Right lobe of liver (tissue), 6 donors: Measurements from ENCODE around the gene HDAC11. TPM values are rescaled to one million over a fixed set of nuclear protein-coding genes. Genes with fewer than 3 reads are reported as not detected.

Experiments
- ATAC-seq, 4 donors: fragments of 200-7000 bp; cut with Tn5 transposase; one replicate each; pipeline ENCODE4 v1.9.1; 2020; ENCODE audit warnings: mild to moderate bottlenecking in 4 of 4, moderate library complexity in 4 of 4
- DNase-seq, 3 donors: peaks; one replicate each; pipeline ENCODE4 v3.0.0-alpha.2; 2020
- H3K27ac ChIP-seq, 3 donors: fragments of 200-600 bp; one replicate each; pipeline ENCODE4 v1.8.0; 2022
- H3K27me3 ChIP-seq, 2 donors: fragments of 200-600 bp; one replicate each; pipeline ENCODE4 v1.8.0; 2022
- H3K36me3 ChIP-seq, 4 donors: fragments of 200-600 bp; sonication (generic) in 1 of 4; one replicate each; pipeline versions ENCODE4 v1.5.1 to v1.8.0; 2017 to 2022; ENCODE audit warnings: control low read depth in 1 of 4
- H3K4me1 ChIP-seq, 4 donors: fragments of 200-600 bp; sonication (generic) in 1 of 4; one replicate each; pipeline versions ENCODE4 v1.5.1 to v1.8.0; 2017 to 2022; ENCODE audit warnings: control low read depth in 1 of 4
- H3K4me3 ChIP-seq, 3 donors: fragments of 200-600 bp; one replicate each; pipeline ENCODE4 v1.8.0; 2022
- H3K9me3 ChIP-seq, 4 donors: fragments of 200-600 bp; sonication (generic) in 1 of 4; one replicate each; pipeline versions ENCODE4 v1.5.1 to v1.8.0; 2017 to 2022; ENCODE audit warnings: control low read depth in 1 of 4
- CTCF ChIP-seq, 4 donors: fragments of 200-600 bp in 3 of 4; fragments of 450-650 bp in 1 of 4; IDR thresholded peaks; one replicate each; pipeline versions ENCODE4 v1.5.1 to v1.8.0; 2016 to 2022; ENCODE audit warnings: antibody characterized with exemption in 4 of 4, mild to moderate bottlenecking in 2 of 4
- POLR2A ChIP-seq: fragments of 450-650 bp; IDR thresholded peaks from one replicate; pipeline ENCODE4 v1.6.1; 2017; ENCODE audit warnings: antibody characterized with exemption, mild to moderate bottlenecking
- WGBS: methylation state at CpG from one replicate; pipeline ENCODE4 v1.1.6; 2018; ENCODE audit warnings: low coverage, low lambda C conversion rate; ENCODE audit not compliant: insufficient coverage; ENCODE audit errors: missing lambda C conversion rate; 5-methylcytosine and 5-hydroxymethylcytosine counted together
- intact Hi-C, 2 donors: fragments of 100-400 bp; cut with DNase I; formaldehyde crosslinking; loops; one replicate each; pipeline versions ENCODE4 v1.11.2 to v1.14.1; 2022
- total RNA-seq, 6 experiments: library from RNA; depleted of rRNA in 2 of 6; stranded (reverse); fragments of >200 nt in 2 of 6; fragmentation: NEBNext Ultra II Directional in 3 of 6; extraction: Animal tissue kit (Norgen Biotek cat#: 25700) in 3 of 6; gene quantifications; one replicate each; pipeline versions ENCODE4 v1.1.0 to v1.2.4, GENCODE V29; 2016 to 2023
- donor health status: DM: no; HTN: yes; CAD: no.
- donor health status: DM: no; HTN: no; CAD: no.
- donor health status: DM: no; HTN: no; CAD: no.
- donor health status: DM: no; HTN: yes; CAD: no.
- donor health status: DM: no; HTN: yes; CAD: no.

Gene HDAC11
- total RNA-seq, 6 experiments from 2014 or later: 2.2 to 10.8 (median 5.0) TPM

- H3K9me3 ChIP-seq: no peaks in the 10 kb centered on the region
- H3K4me1 ChIP-seq: no peaks in the 10 kb centered on the region
- no peak for TF ChIP-seq POLR2A
- no peak for TF ChIP-seq CTCF (IDR thresholded peaks at IDR 0.05)
- intact Hi-C loops: no loop called here
- no peaks in the 10 kb centered on the region for H3K27me3 ChIP-seq
- H3K27ac ChIP-seq: no peak overlapping the region
- no peak overlapping the region for H3K4me3 ChIP-seq
- H3K36me3 ChIP-seq: no peaks in the 10 kb centered on the region
- DNase-seq (peak in 1 of 3 donors; percentile 49), ATAC-seq (no peak)
- WGBS: 100% methylated on average over 2 of the region's 16 CpGs
Measured at GRCh38 chr3:13505147-13506130, 25.3 kb downstream of the HDAC11 start.

- ATAC-seq: no peak
- DNase-seq: no peak
- H3K27me3 ChIP-seq: no peaks in the 10 kb centered on the region
- H3K4me1 ChIP-seq: no peaks in the 10 kb centered on the region
- no peak overlapping the region for H3K27ac ChIP-seq
- intact Hi-C loops: no loop called here
- WGBS: 83% methylated on average over 1 of the region's 1 CpG
- no peaks in the 10 kb centered on the region for H3K36me3 ChIP-seq
- H3K9me3 ChIP-seq: no peaks in the 10 kb centered on the region
- no peak overlapping the region for H3K4me3 ChIP-seq
- no peak for TF ChIP-seq POLR2A
- no peak for TF ChIP-seq CTCF (IDR thresholded peaks at IDR 0.05)
Measured at GRCh38 chr3:13506239-13506638, 26.1 kb downstream of the HDAC11 start.

- ATAC-seq: no peak
- peak in 1 of 3 donors; percentile 22 for DNase-seq
- no peak overlapping the region for H3K27ac ChIP-seq
- no CpG with 5 or more reads among the region's 4 CpGs for WGBS
- TF ChIP-seq POLR2A (no peak), CTCF (IDR thresholded peaks at IDR 0.05) (no peak)
- H3K4me1 ChIP-seq: no peaks in the 10 kb centered on the region
- intact Hi-C loops: no loop called here
- no peak overlapping the region for H3K4me3 ChIP-seq
- H3K27me3 ChIP-seq: no peaks in the 10 kb centered on the region
- H3K9me3 ChIP-seq: no peaks in the 10 kb centered on the region
- H3K36me3 ChIP-seq: no peaks in the 10 kb centered on the region
Measured at GRCh38 chr3:13506680-13507079, 26.6 kb downstream of the HDAC11 start.

- peak in 1 of 4 donors; percentile 11 for ATAC-seq
- no CpG with 5 or more reads among the region's 3 CpGs for WGBS
- intact Hi-C loops: no loop called here
- TF ChIP-seq POLR2A (no peak), CTCF (IDR thresholded peaks at IDR 0.05) (no peak)
- Histone ChIP-seq H3K4me1 (no peaks in the 10 kb centered on the region), H3K27ac (no peak overlapping the region), H3K4me3 (no peak overlapping the region), H3K36me3 (no peaks in the 10 kb centered on the region), H3K27me3 (no peaks in the 10 kb centered on the region), H3K9me3 (no peaks in the 10 kb centered on the region)
- no peak for DNase-seq
Measured at GRCh38 chr3:13507247-13507569, 27.1 kb downstream of the HDAC11 start.
